Lower leg skin (tissue), 4 donors: ENCODE measurements around the gene PAF1. TPM values are rescaled to one million over a fixed set of nuclear protein-coding genes. Genes with fewer than 3 reads are reported as not detected.
"Not testable (repeated sequence)": the region's sequence is repeated elsewhere in the genome, so short reads cannot be mapped to it uniquely, and the experiment has no call there.

ENCODE experiments used
- DNase-seq, 2 donors: peaks; one replicate each; pipeline ENCODE4 v3.0.0-alpha.2; 2019; ENCODE audit warnings: low spot score in 2 of 2
- H3K4me3 ChIP-seq: fragments of 200-600 bp; sonication (generic); 2 replicates; pipeline ENCODE4 v1.5.1; 2017; ENCODE audit warnings: mild to moderate bottlenecking, low read depth; ENCODE audit not compliant: poor library complexity, severe bottlenecking
- POLR2A ChIP-seq, 2 donors: fragments of 450-650 bp; IDR thresholded peaks; one replicate each; pipeline ENCODE4 v1.6.1; 2016 to 2017; ENCODE audit warnings: antibody characterized with exemption in 2 of 2, mild to moderate bottlenecking in 1 of 2, moderate library complexity in 1 of 2
- WGBS, 2 donors: methylation state at CpG; one replicate each; pipeline ENCODE4 v1.1.5; 2018; 5-methylcytosine and 5-hydroxymethylcytosine counted together
- intact Hi-C: fragments of 100-400 bp; cut with DNase I; formaldehyde crosslinking; loops from one replicate; pipeline ENCODE4 v1.15.0; 2023; ENCODE audit warnings: low total_unique reads
- total RNA-seq, 4 donors: library from RNA; depleted of rRNA; stranded (reverse); fragments of >200 nt; gene quantifications; one replicate each; pipeline ENCODE4 v1.1.0, GENCODE V29; 2016
- TF ChIP-seq, protein P1 (sequence below), 3 donors: fragments of 450-650 bp; IDR thresholded peaks; one replicate each; pipeline ENCODE4 v1.5.1; 2016; ENCODE audit warnings: antibody characterized with exemption in 3 of 3, mild to moderate bottlenecking in 3 of 3, moderate library complexity in 2 of 3

Gene PAF1
- total RNA-seq, 4 donors from 2014 or later = 22.4 to 48.0 (median 36.3) TPM

DNA sequence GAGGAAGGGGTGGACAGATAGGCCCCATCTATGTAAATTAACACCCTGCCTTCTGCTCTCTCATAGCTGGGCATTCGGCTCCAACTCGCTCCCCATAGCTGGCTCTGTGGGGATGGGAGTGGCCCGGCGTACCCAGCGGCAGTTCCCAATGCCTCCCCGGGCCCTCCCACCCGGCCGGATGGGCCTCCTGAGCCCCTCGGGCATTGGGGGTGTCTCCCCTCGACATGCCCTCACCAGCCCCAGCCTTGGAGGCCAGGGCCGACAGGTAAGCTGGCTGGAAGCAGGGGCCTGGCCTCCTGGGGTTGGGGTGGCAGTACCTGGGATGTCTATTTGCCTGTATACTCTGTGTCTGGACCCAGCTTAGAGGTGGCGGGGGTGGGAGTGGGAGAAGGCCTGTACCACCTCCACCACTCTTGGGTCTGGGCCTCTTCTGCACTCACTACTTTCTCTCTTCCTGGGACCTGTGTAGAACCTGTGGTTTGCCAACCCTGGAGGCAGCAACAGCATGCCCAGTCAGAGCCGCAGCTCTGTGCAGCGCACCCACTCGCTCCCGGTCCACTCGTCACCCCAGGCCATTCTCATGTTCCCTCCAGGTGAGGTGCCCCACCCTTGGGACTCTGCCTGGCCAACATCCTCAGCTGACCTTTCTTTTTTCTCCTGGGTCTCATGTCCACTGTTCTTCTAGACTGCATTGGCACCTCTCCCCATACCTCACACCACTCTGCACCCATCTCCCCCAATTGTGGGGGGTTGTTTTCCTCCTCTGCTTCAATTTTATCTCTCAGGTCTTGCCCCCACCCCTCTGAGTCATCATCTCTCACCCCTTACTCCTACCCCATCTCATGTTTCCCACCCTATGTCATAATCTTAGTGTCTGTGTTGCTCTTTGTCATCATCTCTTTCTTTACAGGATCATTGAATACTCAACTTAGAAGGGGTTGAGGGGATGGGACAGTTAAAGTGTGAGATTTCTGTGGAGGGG, 10.1 kb downstream of the PAF1 start:
- TF ChIP-seq POLR2A (IDR thresholded peaks at IDR 0.05) = no peak
- TF ChIP-seq, protein P1, sequence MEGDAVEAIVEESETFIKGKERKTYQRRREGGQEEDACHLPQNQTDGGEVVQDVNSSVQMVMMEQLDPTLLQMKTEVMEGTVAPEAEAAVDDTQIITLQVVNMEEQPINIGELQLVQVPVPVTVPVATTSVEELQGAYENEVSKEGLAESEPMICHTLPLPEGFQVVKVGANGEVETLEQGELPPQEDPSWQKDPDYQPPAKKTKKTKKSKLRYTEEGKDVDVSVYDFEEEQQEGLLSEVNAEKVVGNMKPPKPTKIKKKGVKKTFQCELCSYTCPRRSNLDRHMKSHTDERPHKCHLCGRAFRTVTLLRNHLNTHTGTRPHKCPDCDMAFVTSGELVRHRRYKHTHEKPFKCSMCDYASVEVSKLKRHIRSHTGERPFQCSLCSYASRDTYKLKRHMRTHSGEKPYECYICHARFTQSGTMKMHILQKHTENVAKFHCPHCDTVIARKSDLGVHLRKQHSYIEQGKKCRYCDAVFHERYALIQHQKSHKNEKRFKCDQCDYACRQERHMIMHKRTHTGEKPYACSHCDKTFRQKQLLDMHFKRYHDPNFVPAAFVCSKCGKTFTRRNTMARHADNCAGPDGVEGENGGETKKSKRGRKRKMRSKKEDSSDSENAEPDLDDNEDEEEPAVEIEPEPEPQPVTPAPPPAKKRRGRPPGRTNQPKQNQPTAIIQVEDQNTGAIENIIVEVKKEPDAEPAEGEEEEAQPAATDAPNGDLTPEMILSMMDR (IDR thresholded peaks at IDR 0.05) = no peak
- H3K4me3 ChIP-seq = no peak overlapping the region
- DNase-seq = no peak
- WGBS, 2 donors = 81 to 83% methylated on average over 17 of the region's 17 CpGs
- intact Hi-C loops = no loop called here

DNA sequence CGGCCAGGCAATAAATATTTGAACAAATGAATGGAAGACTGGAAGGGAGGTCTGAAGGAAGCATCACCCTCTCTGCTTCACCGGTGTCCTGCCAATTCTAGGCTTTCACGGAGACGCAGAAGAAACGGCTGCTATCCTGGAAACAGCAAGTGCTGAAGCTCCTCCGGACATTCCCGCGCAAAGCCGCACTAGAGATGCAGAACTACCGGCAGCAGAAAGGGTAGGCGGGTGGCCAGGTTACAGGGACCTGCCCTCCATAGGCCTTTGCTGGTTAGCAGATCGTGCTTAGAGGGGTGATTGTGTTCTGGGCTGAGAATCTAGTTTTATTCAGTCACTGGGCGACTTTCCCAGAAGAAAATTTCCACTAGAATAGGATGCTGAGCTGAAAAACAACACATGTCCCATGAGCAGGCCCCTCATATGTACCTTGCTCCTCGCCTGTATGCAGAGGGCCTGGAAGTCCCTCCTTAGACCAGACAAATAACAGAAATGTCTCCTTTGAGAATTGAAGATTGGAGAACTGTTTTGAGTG, 11.0 kb downstream of the PAF1 start:
- no peak overlapping the region for H3K4me3 ChIP-seq
- WGBS, 2 donors = 83 to 85% methylated on average over 14 of the region's 14 CpGs
- intact Hi-C loops = no loop called here
- no peak for DNase-seq
- TF ChIP-seq POLR2A (IDR thresholded peaks at IDR 0.05) = no peak
- TF ChIP-seq, protein P1 (IDR thresholded peaks at IDR 0.05) = no peak

GRCh38 chr19:39379366-39379765, 11.5 kb downstream of the PAF1 start:
- DNase-seq, intact Hi-C loops, H3K4me3 ChIP-seq: not testable (repeated sequence)
- WGBS, 2 donors = 85 to 92% methylated on average over 4 of the region's 4 CpGs

DNA sequence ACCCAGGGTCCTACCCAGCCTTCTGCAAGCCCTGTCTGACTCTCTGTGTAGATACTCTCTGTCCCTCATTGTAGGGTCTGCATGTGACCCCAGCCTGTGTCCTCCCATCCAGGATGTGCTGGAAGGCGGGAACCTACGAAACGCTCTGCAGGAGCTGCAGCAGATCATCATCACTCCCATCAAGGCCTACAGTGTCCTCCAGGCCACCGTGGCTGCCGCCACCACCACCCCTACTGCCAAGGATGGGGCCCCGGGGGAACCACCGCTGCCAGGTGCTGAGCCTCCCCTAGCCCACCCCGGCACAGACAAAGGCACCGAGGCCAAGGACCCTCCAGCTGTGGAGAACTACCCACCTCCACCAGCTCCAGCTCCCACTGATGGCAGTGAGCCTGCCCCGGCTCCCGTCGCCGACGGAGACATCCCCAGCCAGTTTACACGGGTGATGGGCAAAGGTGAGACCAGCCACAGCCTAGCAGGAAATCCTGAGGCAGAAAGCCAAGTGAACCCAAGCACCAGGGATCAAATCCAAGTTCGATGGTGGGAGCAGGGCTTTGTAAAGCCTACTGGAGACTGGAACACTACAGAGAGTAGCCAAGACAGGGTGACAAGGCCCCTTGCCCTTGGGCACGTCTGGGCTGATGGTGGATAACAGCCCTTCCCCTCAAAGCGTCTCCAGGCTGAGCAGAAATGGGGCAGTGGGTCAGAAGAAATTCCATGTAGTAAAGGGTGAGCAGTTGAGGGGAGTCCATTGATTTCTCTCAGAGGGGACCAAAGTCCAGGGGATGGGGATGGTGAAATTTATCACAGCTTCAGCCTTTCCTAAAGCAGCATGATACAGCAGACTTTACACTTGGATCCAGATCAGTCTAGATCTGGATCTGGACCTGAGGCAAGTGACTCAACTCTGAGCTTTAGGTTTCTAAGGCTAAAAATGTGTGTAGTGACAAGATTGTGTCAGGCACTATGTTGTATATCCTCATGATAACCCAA, 13.2 kb downstream of the PAF1 start:
- no peak for DNase-seq
- intact Hi-C loops = no loop called here
- no peak for TF ChIP-seq POLR2A (IDR thresholded peaks at IDR 0.05)
- TF ChIP-seq, protein P1 (IDR thresholded peaks at IDR 0.05) = no peak

DNA sequence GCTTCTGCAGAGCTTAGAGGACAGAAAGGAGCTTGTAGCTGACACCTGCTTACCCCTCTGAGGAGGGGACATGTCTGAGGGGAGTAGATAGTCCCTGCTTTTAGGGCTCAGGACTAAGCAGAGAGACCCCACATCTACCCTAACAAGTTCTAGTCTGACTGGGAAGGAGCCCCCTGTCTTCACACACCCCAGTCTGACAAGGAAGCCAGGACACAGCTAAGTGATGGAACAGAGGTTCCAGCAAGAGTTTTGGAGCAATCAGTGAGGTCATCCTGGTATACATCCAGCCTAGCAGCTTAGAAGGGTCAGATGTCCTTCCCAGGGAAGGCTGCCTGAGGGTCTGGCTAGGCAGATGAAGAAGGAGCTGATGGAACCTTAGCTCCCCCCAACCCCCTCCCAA, 15.0 kb downstream of the PAF1 start:
- intact Hi-C loops = no loop called here
- no peak overlapping the region for H3K4me3 ChIP-seq
- DNase-seq = no peak

More for the DNA sequence above, 13.2 kb downstream of the PAF1 start:
- H3K4me3 ChIP-seq = no peak overlapping the region
- WGBS, 2 donors = 86 to 88% methylated on average over 16 to 18 of the region's 18 CpGs

More for the DNA sequence above, 15.0 kb downstream of the PAF1 start:
- no peak for TF ChIP-seq POLR2A (IDR thresholded peaks at IDR 0.05)
- TF ChIP-seq, protein P1 (IDR thresholded peaks at IDR 0.05) = no peak
